Measurements from ENCODE around the gene APOB. TPM values are rescaled to one million over a fixed set of nuclear protein-coding genes. Genes with fewer than 3 reads are reported as not detected.

The APOB gene
- total and polyA plus RNA-seq, 2 of the 13 experiments (the other 11 are each of a cell fraction or from before 2014, with no cell fraction given): 1,569 to 2,515 TPM

DNA sequence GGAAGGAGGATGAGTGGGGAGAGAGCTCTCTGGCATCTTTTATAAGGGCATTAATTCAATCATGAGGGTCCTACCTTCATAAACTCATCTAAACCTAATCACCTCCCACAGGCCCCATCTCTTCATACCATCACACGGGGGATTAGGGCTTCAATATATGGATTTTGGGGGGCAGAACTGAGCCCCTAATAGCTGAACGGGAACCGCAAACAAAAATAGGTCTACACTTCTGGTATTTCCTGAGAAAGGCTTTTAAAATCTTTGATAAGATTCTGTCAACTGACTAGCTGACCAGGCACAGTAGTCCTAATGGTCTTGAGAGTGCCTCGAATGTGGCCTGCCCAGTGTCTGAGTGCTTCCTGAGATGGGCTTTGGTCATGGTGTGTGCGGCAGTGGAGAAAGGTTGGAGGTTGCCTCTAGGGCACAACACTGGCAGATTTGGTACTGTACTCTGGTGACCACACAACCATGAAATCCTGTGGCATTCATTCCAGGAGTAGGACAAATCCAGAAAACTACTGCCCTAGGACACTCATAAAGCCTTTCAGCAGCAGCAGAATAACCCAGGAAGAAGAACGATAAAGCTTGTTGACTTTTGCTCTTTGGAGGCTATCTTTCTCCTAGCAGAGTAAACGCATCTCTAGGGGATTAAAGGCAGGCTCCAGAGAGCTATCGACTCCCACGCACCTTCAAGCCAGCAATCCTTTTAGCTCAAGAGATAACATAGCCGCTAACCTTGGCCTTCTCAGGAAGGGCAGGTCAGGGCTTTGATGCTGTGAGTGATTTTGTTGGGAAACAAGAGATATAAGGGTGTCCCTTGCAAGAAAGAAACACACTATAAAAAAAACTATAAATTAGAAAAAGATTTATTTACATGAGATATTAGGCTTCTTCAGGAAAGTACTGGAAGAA, 12.3 kb upstream of the APOB start (continued):
- TF ChIP-seq, protein P1, sequence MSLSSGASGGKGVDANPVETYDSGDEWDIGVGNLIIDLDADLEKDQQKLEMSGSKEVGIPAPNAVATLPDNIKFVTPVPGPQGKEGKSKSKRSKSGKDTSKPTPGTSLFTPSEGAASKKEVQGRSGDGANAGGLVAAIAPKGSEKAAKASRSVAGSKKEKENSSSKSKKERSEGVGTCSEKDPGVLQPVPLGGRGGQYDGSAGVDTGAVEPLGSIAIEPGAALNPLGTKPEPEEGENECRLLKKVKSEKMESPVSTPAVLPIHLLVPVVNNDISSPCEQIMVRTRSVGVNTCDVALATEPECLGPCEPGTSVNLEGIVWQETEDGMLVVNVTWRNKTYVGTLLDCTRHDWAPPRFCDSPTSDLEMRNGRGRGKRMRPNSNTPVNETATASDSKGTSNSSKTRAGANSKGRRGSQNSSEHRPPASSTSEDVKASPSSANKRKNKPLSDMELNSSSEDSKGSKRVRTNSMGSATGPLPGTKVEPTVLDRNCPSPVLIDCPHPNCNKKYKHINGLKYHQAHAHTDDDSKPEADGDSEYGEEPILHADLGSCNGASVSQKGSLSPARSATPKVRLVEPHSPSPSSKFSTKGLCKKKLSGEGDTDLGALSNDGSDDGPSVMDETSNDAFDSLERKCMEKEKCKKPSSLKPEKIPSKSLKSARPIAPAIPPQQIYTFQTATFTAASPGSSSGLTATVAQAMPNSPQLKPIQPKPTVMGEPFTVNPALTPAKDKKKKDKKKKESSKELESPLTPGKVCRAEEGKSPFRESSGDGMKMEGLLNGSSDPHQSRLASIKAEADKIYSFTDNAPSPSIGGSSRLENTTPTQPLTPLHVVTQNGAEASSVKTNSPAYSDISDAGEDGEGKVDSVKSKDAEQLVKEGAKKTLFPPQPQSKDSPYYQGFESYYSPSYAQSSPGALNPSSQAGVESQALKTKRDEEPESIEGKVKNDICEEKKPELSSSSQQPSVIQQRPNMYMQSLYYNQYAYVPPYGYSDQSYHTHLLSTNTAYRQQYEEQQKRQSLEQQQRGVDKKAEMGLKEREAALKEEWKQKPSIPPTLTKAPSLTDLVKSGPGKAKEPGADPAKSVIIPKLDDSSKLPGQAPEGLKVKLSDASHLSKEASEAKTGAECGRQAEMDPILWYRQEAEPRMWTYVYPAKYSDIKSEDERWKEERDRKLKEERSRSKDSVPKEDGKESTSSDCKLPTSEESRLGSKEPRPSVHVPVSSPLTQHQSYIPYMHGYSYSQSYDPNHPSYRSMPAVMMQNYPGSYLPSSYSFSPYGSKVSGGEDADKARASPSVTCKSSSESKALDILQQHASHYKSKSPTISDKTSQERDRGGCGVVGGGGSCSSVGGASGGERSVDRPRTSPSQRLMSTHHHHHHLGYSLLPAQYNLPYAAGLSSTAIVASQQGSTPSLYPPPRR (CRISPR knock-in tag; IDR thresholded peaks at IDR 0.05; ENCODE audit: borderline replicate concordance): peak; percentile 100
- TF ChIP-seq, protein P2, sequence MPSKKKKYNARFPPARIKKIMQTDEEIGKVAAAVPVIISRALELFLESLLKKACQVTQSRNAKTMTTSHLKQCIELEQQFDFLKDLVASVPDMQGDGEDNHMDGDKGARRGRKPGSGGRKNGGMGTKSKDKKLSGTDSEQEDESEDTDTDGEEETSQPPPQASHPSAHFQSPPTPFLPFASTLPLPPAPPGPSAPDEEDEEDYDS (CRISPR knock-in tag; IDR thresholded peaks at IDR 0.05): peak; percentile 85
- TF ChIP-seq, protein P3, sequence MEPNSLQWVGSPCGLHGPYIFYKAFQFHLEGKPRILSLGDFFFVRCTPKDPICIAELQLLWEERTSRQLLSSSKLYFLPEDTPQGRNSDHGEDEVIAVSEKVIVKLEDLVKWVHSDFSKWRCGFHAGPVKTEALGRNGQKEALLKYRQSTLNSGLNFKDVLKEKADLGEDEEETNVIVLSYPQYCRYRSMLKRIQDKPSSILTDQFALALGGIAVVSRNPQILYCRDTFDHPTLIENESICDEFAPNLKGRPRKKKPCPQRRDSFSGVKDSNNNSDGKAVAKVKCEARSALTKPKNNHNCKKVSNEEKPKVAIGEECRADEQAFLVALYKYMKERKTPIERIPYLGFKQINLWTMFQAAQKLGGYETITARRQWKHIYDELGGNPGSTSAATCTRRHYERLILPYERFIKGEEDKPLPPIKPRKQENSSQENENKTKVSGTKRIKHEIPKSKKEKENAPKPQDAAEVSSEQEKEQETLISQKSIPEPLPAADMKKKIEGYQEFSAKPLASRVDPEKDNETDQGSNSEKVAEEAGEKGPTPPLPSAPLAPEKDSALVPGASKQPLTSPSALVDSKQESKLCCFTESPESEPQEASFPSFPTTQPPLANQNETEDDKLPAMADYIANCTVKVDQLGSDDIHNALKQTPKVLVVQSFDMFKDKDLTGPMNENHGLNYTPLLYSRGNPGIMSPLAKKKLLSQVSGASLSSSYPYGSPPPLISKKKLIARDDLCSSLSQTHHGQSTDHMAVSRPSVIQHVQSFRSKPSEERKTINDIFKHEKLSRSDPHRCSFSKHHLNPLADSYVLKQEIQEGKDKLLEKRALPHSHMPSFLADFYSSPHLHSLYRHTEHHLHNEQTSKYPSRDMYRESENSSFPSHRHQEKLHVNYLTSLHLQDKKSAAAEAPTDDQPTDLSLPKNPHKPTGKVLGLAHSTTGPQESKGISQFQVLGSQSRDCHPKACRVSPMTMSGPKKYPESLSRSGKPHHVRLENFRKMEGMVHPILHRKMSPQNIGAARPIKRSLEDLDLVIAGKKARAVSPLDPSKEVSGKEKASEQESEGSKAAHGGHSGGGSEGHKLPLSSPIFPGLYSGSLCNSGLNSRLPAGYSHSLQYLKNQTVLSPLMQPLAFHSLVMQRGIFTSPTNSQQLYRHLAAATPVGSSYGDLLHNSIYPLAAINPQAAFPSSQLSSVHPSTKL (CRISPR knock-in tag; IDR thresholded peaks at IDR 0.05): peak; percentile 100
- TF ChIP-seq HMGA1 (CRISPR knock-in tag; conservative IDR thresholded peaks at IDR 0.05): no peak
- TF ChIP-seq, protein P4, sequence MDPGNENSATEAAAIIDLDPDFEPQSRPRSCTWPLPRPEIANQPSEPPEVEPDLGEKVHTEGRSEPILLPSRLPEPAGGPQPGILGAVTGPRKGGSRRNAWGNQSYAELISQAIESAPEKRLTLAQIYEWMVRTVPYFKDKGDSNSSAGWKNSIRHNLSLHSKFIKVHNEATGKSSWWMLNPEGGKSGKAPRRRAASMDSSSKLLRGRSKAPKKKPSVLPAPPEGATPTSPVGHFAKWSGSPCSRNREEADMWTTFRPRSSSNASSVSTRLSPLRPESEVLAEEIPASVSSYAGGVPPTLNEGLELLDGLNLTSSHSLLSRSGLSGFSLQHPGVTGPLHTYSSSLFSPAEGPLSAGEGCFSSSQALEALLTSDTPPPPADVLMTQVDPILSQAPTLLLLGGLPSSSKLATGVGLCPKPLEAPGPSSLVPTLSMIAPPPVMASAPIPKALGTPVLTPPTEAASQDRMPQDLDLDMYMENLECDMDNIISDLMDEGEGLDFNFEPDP (CRISPR knock-in tag; conservative IDR thresholded peaks at IDR 0.05): no peak
- peak; percentile 68; the same call in 1 of the 2 replicates for TF ChIP-seq MYNN (CRISPR knock-in tag; IDR thresholded peaks at IDR 0.05; ENCODE audit: low read depth)
- TF ChIP-seq, protein P5, sequence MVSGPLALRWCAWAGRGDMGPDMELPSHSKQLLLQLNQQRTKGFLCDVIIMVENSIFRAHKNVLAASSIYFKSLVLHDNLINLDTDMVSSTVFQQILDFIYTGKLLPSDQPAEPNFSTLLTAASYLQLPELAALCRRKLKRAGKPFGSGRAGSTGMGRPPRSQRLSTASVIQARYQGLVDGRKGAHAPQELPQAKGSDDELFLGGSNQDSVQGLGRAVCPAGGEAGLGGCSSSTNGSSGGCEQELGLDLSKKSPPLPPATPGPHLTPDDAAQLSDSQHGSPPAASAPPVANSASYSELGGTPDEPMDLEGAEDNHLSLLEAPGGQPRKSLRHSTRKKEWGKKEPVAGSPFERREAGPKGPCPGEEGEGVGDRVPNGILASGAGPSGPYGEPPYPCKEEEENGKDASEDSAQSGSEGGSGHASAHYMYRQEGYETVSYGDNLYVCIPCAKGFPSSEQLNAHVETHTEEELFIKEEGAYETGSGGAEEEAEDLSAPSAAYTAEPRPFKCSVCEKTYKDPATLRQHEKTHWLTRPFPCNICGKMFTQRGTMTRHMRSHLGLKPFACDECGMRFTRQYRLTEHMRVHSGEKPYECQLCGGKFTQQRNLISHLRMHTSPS (CRISPR knock-in tag; IDR thresholded peaks at IDR 0.05; ENCODE audit: low read depth): peak; percentile 86
- peak; percentile 95 for TF ChIP-seq ZNF264 (CRISPR knock-in tag; IDR thresholded peaks at IDR 0.05)
- TF ChIP-seq ZNF326 (CRISPR knock-in tag; IDR thresholded peaks at IDR 0.05; ENCODE audit: borderline replicate concordance): no peak
- peak; percentile 49; the same call in 1 of the 2 replicates for TF ChIP-seq EHMT2 (IDR thresholded peaks at IDR 0.05; ENCODE audit: borderline replicate concordance, low read depth, low read length)
- TF ChIP-seq TP53 (CRISPR knock-in tag; conservative IDR thresholded peaks at IDR 0.05): peak; percentile 87; the same call in 1 of the 2 replicates
- TF ChIP-seq ZFY (CRISPR knock-in tag; IDR thresholded peaks at IDR 0.05): no peak
- TF ChIP-seq NAIF1 (CRISPR knock-in tag; IDR thresholded peaks at IDR 0.05; ENCODE audit: borderline replicate concordance): peak; percentile 93; the same call in 1 of the 2 replicates
- TF ChIP-seq SIN3B (IDR thresholded peaks at IDR 0.05; ENCODE audit: low read length): no peak
- TF ChIP-seq FOXP1 (IDR thresholded peaks at IDR 0.05): peak; percentile 75
- peak; percentile 98 for TF ChIP-seq FOXP1 (CRISPR knock-in tag; IDR thresholded peaks at IDR 0.05)
- peak; percentile 99 for TF ChIP-seq HHEX (CRISPR knock-in tag; IDR thresholded peaks at IDR 0.05)

Measured in HepG2 (cell line).